Gastroesophageal sphincter (tissue), 3 donors: ENCODE results near the gene GLDC.

ENCODE experiments used
- EP300 ChIP-seq: sonication (generic); formaldehyde crosslinking; IDR thresholded peaks from one replicate; pipeline ENCODE4 v1.6.1; 2017; ENCODE audit warnings: antibody characterized with exemption, mild to moderate bottlenecking
- POLR2A ChIP-seq, 2 donors: fragments of 450-650 bp; IDR thresholded peaks; one replicate each; pipeline ENCODE4 v1.6.1; 2017; ENCODE audit warnings: antibody characterized with exemption in 2 of 2, mild to moderate bottlenecking in 2 of 2, moderate library complexity in 1 of 2
- POLR2AphosphoS5 ChIP-seq: sonication (generic); formaldehyde crosslinking; IDR thresholded peaks from one replicate; pipeline ENCODE4 v1.6.1; 2017; ENCODE audit warnings: antibody characterized with exemption
- TF ChIP-seq, protein P1 (sequence below), 4 experiments: fragments of 200-600 bp in 2 of 4; fragments of 450-650 bp in 2 of 4; sonication (generic) in 1 of 4; IDR thresholded peaks; one replicate each; pipeline ENCODE4 v1.5.1; 2017 to 2019; ENCODE audit warnings: antibody characterized with exemption in 4 of 4, mild to moderate bottlenecking in 2 of 4, moderate library complexity in 2 of 4

DNA sequence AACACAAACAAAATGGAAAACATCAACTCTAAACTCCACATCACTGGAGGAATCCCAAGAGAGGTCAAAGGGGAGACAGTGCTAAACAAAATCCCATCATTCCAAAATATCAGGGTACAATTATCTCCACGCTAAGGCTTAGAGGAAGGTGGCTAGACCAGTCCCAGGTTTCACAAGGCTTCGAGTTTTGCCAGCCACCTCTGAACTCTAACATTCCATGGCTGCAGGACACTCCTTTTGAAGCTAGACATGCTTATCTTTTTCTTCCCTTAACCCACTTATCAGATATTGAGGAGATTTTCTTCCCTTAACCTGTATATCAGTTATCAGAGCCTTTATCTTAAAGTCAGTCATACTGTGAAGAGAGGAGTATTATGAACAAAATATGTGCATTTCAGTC, 53.3 kb downstream of the GLDC start:
- TF ChIP-seq, protein P1, sequence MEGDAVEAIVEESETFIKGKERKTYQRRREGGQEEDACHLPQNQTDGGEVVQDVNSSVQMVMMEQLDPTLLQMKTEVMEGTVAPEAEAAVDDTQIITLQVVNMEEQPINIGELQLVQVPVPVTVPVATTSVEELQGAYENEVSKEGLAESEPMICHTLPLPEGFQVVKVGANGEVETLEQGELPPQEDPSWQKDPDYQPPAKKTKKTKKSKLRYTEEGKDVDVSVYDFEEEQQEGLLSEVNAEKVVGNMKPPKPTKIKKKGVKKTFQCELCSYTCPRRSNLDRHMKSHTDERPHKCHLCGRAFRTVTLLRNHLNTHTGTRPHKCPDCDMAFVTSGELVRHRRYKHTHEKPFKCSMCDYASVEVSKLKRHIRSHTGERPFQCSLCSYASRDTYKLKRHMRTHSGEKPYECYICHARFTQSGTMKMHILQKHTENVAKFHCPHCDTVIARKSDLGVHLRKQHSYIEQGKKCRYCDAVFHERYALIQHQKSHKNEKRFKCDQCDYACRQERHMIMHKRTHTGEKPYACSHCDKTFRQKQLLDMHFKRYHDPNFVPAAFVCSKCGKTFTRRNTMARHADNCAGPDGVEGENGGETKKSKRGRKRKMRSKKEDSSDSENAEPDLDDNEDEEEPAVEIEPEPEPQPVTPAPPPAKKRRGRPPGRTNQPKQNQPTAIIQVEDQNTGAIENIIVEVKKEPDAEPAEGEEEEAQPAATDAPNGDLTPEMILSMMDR (IDR thresholded peaks at IDR 0.05) = no peak
- TF ChIP-seq POLR2AphosphoS5 (no peak), POLR2A (IDR thresholded peaks at IDR 0.05) (no peak), EP300 (no peak)
